Measurements from ENCODE around the gene ST8SIA4.
A peak's percentile ranks its signal among the peaks of the same experiment; 100 is the strongest.

Gene ST8SIA4

DNA sequence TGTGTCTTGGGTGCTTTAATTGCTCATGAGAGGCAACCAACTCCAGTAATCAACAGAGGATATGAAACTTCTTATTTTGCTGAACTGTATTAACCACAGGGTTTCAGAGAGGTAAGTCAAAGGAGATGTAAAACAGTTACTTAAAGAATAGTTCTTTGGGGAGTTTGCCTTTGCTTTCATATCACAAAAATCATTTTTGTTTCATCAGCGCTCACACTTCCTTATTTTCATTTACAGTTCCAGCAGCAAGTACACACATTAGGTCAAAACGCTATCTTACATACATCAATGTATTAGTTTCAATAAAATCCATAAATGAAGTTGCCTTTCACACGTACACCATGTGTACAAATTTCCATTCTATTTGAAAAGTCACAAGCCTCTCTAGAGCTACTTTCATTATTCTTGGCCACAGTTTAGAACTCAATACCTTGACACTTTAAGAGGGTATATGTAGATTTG, 50.1 kb downstream of the ST8SIA4 start:
- Mint-ChIP-seq H3K4me1 (peaks cover 38% of the 10 kb centered on the region), H3K4me3 (peak overlapping the region; percentile 63), H3K36me3 (peaks cover 12% of the 10 kb centered on the region), H3K9me3 (no peaks in the 10 kb centered on the region), H3K27ac (peak overlapping the region; percentile 76), H3K27me3 (no peaks in the 10 kb centered on the region)

- H3K27ac Mint-ChIP-seq: no peak overlapping the region
- peaks cover 47% of the 10 kb centered on the region for H3K4me1 Mint-ChIP-seq
- H3K4me3 Mint-ChIP-seq: no peak overlapping the region
- no peaks in the 10 kb centered on the region for H3K9me3 Mint-ChIP-seq
- peaks cover 14% of the 10 kb centered on the region for H3K36me3 Mint-ChIP-seq
- no peaks in the 10 kb centered on the region for H3K27me3 Mint-ChIP-seq
Measured at GRCh38 chr5:100852051-100852450, 51.0 kb downstream of the ST8SIA4 start.

GRCh38 chr5:100846772-100847171, 56.3 kb downstream of the ST8SIA4 start:
- Mint-ChIP-seq H3K9me3 (no peaks in the 10 kb centered on the region), H3K4me3 (no peak overlapping the region)

GRCh38 chr5:100842080-100842479, 61.0 kb downstream of the ST8SIA4 start:
- Mint-ChIP-seq H3K36me3 (peaks cover 20% of the 10 kb centered on the region), H3K4me3 (no peak overlapping the region), H3K4me1 (peaks cover 73% of the 10 kb centered on the region), H3K27me3 (no peaks in the 10 kb centered on the region), H3K9me3 (no peaks in the 10 kb centered on the region), H3K27ac (no peak overlapping the region)

More at GRCh38 chr5:100846772-100847171, 56.3 kb downstream of the ST8SIA4 start:
- Mint-ChIP-seq H3K27me3 (no peaks in the 10 kb centered on the region), H3K27ac (no peak overlapping the region), H3K36me3 (peaks cover 14% of the 10 kb centered on the region), H3K4me1 (peaks cover 46% of the 10 kb centered on the region)

DNA sequence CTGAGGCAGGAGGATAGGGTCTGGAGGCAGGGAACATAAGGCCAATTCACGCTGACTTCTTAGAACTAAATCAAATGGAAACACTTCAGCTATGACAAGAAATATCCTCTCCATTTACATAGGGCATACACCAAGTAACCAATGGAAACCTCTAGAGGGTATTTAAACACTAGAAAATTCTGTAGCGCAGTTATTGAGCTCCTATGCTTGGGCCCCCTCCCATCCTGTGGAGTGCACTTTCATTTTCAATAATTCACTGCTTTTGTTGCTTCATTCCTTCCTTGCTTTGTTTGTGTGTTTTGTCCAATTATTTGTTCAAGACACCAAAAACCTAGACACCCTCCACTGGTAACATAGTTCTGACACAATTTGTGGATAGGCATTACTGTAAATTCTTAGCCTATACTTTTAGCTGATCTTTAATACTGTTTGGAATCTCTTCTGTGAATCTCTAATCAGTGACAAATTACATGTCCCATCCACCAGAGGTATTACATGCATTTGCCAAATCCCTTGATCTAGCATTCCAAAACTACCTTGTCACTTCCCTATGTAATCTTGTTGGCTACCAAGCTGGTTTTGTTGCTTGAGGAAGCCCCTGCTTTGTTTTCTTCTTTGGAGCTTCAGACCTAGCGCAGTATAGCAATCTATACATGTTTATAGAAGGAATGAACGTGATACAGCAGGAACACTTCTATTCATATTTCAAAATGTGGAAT, 61.6 kb downstream of the ST8SIA4 start:
- peak overlapping the region; percentile 79 for H3K27ac Mint-ChIP-seq
- peaks cover 75% of the 10 kb centered on the region for H3K4me1 Mint-ChIP-seq
- H3K27me3 Mint-ChIP-seq: no peaks in the 10 kb centered on the region
- peaks cover 23% of the 10 kb centered on the region for H3K36me3 Mint-ChIP-seq
- H3K9me3 Mint-ChIP-seq: no peaks in the 10 kb centered on the region
- peak overlapping the region; percentile 67 for H3K4me3 Mint-ChIP-seq

GRCh38 chr5:100840789-100841188, 62.3 kb downstream of the ST8SIA4 start:
- Mint-ChIP-seq H3K36me3 (peaks cover 19% of the 10 kb centered on the region), H3K27ac (peak overlapping the region; percentile 79), H3K4me3 (peak overlapping the region; percentile 67), H3K27me3 (no peaks in the 10 kb centered on the region), H3K4me1 (peaks cover 74% of the 10 kb centered on the region), H3K9me3 (no peaks in the 10 kb centered on the region)

- no peaks in the 10 kb centered on the region for H3K9me3 Mint-ChIP-seq
- peaks cover 19% of the 10 kb centered on the region for H3K36me3 Mint-ChIP-seq
- no peaks in the 10 kb centered on the region for H3K27me3 Mint-ChIP-seq
- peak overlapping the region; percentile 79 for H3K27ac Mint-ChIP-seq
- H3K4me1 Mint-ChIP-seq: peaks cover 76% of the 10 kb centered on the region
- H3K4me3 Mint-ChIP-seq: peak overlapping the region; percentile 17
Measured at GRCh38 chr5:100840370-100840769, 62.7 kb downstream of the ST8SIA4 start.

DNA sequence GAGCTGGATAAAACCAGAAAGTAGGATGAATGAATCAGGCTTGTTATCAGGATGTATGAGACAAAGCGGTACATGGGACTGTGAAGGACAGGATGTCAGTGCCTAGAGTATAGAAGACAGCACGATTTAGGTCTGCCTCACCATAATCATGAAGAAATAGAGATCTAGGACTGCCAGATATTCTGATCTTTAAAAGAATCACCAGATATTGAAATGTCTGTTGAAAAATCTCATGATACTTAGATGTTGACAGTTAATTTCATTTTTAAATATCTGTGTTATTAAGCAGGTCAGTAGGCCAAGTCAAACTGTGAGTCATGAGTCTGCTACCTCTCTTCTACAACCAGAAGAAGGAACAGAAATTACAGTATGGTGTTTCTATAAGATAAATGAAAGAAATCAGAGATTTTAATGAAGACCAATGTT, 65.0 kb downstream of the ST8SIA4 start:
- H3K27ac Mint-ChIP-seq: no peak overlapping the region
- H3K4me3 Mint-ChIP-seq: no peak overlapping the region
- H3K27me3 Mint-ChIP-seq: no peaks in the 10 kb centered on the region
- H3K4me1 Mint-ChIP-seq: peaks cover 65% of the 10 kb centered on the region
- H3K9me3 Mint-ChIP-seq: no peaks in the 10 kb centered on the region
- H3K36me3 Mint-ChIP-seq: peaks cover 15% of the 10 kb centered on the region

DNA sequence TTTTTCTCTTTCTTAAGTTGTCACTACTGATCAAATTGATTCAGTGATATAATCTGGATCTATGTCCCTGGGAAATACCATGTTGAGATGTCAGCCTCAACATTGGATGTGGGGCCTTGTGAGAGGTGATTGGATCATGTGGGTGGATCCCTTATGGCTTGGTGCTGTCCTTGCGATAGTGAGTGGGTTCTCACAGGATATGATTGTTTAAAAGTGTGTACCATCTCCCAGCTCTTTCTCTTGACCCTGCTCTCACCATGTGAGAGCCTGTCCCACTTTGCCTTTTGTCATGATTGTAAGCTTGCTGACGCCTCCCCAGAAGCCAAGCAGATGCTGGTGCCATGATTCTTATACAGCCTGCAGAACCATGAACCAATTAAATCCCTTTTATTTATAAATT, 68.6 kb downstream of the ST8SIA4 start:
- peaks cover 11% of the 10 kb centered on the region for H3K36me3 Mint-ChIP-seq
- peaks cover 43% of the 10 kb centered on the region for H3K4me1 Mint-ChIP-seq
- no peak overlapping the region for H3K4me3 Mint-ChIP-seq
- no peak overlapping the region for H3K27ac Mint-ChIP-seq
- H3K9me3 Mint-ChIP-seq: no peaks in the 10 kb centered on the region
- H3K27me3 Mint-ChIP-seq: no peaks in the 10 kb centered on the region

DNA sequence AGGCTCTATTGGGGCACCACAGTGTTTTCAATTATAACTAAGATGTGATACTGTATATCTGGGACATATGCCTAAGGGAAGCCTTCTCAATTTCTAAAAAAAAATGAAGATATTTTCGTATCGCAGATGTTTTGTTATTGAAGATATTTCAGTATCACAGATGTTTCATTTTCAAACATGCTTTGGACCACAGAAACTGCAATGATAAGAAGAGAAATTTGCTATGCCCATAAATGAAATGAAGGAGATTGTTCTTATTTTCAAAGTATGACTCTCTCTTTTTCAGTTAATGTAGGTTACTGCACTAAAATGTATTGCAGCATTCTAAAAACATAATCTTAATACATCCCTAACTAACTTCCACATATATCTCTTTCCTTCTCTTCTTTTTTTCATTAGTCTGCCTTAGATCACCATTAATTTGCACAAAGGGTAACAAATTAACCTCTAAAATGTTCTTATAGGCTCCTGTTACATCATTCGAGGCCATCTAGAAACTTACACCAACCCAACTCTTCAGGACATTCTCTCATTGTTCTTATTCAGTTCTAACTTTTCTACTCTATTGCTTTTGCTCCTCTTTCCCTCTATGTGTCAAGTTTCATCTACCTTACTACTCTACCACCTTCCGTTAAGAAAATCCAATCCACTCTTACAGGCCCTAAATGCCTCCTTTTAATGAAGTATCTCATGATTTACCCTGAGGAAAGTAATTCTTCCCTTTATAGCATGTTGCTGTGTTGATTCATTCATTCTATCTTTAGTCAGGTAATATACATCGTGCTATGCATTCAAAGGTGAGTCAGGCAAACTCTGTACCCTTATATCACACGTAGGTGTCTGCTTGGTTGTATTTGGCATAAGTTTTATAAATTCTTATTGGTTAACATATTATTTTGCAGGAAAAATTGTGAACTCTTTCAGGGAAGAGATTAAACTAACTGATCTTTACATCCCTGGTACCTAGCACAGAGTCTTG, 70.5 kb downstream of the ST8SIA4 start:
- Mint-ChIP-seq H3K27me3 (no peaks in the 10 kb centered on the region), H3K36me3 (peaks cover 9% of the 10 kb centered on the region), H3K27ac (peak overlapping the region; percentile 6), H3K4me1 (peaks cover 50% of the 10 kb centered on the region), H3K4me3 (no peak overlapping the region), H3K9me3 (no peaks in the 10 kb centered on the region)

GRCh38 chr5:100828898-100829356, 74.2 kb downstream of the ST8SIA4 start:
- no peaks in the 10 kb centered on the region for H3K27me3 Mint-ChIP-seq
- H3K9me3 Mint-ChIP-seq: no peaks in the 10 kb centered on the region
- peaks cover 3% of the 10 kb centered on the region for H3K36me3 Mint-ChIP-seq
- H3K27ac Mint-ChIP-seq: no peak overlapping the region
- H3K4me3 Mint-ChIP-seq: no peak overlapping the region
- H3K4me1 Mint-ChIP-seq: peaks cover 35% of the 10 kb centered on the region

GRCh38 chr5:100828071-100828897, 74.8 kb downstream of the ST8SIA4 start:
- peaks cover 38% of the 10 kb centered on the region for H3K4me1 Mint-ChIP-seq
- peak overlapping the region; percentile 33 for H3K27ac Mint-ChIP-seq
- peaks cover 5% of the 10 kb centered on the region for H3K36me3 Mint-ChIP-seq
- H3K27me3 Mint-ChIP-seq: no peaks in the 10 kb centered on the region
- no peak overlapping the region for H3K4me3 Mint-ChIP-seq
- H3K9me3 Mint-ChIP-seq: no peaks in the 10 kb centered on the region

GRCh38 chr5:100827481-100827889, 75.6 kb downstream of the ST8SIA4 start:
- no peaks in the 10 kb centered on the region for H3K9me3 Mint-ChIP-seq
- H3K4me3 Mint-ChIP-seq: no peak overlapping the region
- H3K27me3 Mint-ChIP-seq: no peaks in the 10 kb centered on the region
- peaks cover 32% of the 10 kb centered on the region for H3K4me1 Mint-ChIP-seq
- H3K27ac Mint-ChIP-seq: no peak overlapping the region
- peaks cover 8% of the 10 kb centered on the region for H3K36me3 Mint-ChIP-seq

GRCh38 chr5:100826133-100826532, 76.9 kb downstream of the ST8SIA4 start:
- peaks cover 35% of the 10 kb centered on the region for H3K4me1 Mint-ChIP-seq
- H3K9me3 Mint-ChIP-seq: no peaks in the 10 kb centered on the region
- H3K27ac Mint-ChIP-seq: peak overlapping the region; percentile 21
- no peak overlapping the region for H3K4me3 Mint-ChIP-seq
- peaks cover 7% of the 10 kb centered on the region for H3K36me3 Mint-ChIP-seq
- no peaks in the 10 kb centered on the region for H3K27me3 Mint-ChIP-seq

- H3K9me3 Mint-ChIP-seq: no peaks in the 10 kb centered on the region
- no peaks in the 10 kb centered on the region for H3K27me3 Mint-ChIP-seq
- peaks cover 43% of the 10 kb centered on the region for H3K4me1 Mint-ChIP-seq
- no peak overlapping the region for H3K27ac Mint-ChIP-seq
- no peak overlapping the region for H3K4me3 Mint-ChIP-seq
- H3K36me3 Mint-ChIP-seq: peaks cover 14% of the 10 kb centered on the region
Measured at GRCh38 chr5:100824635-100825034, 78.4 kb downstream of the ST8SIA4 start.
